ENCODE data around the gene ADAMTS2.

Gene ADAMTS2

GRCh38 chr5:179137016-179137642, 208.1 kb downstream of the ADAMTS2 start:
- no peak for DNase-seq

- no peak for DNase-seq
These were observed 209.6 kb downstream of the ADAMTS2 start for GRCh38 chr5:179135441-179136215.

DNA sequence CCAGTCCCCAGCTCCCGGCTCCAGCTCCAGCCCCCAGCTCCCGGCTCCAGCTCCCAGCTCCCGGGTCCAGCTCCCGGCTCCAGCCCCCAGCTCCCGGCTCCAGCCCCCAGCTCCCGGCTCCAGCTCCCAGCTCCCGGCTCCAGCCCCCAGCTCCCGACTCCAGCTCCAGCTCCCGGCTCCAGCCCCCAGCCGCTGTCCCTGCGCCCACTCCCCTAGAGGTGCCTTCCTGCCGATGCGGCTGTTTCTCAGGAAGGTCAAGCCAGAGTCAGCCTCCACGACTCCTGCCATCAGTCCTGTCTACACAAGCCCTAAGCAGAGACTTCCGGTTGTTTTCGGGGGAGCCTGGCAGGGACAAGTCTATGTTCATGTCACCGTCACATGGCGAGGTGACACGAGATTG, 210.3 kb downstream of the ADAMTS2 start:
- no peak for DNase-seq

- no peak for DNase-seq
These were observed 210.8 kb downstream of the ADAMTS2 start for GRCh38 chr5:179134511-179134910.

DNA sequence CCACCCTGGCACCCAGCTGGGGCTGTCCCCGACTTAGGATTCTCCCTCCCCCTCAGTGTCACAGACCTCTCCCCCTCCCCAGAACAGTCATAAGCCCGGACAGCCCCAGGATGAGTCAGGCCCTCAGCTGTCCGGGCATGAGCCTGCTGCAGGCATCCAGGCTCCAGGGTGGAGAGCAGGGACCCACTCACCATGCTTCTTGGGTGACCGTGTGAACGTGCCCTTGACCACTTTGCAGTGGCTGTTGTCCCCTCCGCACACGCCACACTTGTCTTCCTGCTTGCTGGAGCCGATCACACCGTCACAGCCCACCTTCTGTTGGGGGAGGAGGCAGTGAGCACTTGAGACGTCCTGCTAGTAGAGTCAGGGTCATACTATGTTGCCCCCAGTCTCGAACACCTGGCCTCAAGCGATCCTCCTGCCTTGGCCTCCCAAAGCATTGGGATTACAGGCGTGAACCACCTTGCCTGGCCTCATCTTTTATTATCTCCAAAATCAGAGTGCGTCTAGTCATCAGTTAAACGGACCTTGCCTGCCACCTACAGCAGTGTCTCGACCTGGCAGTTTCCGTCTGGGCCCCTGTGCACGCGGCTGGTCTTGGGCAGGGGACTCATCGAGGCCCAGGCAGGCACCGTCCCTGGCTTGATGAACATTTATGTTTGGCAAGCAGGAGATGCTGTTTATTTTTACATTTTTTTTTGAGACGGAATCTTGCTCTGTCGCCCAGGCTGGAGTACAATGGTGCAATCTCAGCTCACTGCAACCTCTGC, 212.5 kb downstream of the ADAMTS2 start:
- no peak for DNase-seq

- DNase-seq: no peak
These were observed 213.2 kb downstream of the ADAMTS2 start for GRCh38 chr5:179131886-179132585.

GRCh38 chr5:179131321-179131835, 213.9 kb downstream of the ADAMTS2 start:
- DNase-seq: no peak

- no peak for DNase-seq
These were observed 215.1 kb downstream of the ADAMTS2 start for GRCh38 chr5:179130101-179130681.

GRCh38 chr5:179129607-179130071, 215.6 kb downstream of the ADAMTS2 start:
- no peak for DNase-seq

DNA sequence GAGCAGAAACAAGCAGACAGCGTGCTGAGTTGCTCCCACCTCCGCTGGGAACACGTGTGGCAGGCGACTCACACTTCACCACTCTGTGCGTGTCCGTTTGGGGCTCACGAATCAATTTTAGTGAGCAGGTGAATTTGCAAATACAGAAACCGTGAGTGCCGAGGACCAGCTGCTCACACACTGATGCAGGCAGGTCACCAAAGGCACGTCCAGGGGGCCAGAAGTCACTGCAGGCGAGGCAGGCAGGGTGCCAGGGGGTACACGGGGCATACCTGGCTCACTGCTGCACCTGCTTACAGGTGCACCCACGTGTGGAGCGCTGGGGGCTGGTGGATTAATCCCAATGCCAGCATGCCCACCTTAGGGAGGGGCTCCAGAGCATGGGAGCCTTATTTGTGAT, 216.3 kb downstream of the ADAMTS2 start:
- no peak for DNase-seq

DNA sequence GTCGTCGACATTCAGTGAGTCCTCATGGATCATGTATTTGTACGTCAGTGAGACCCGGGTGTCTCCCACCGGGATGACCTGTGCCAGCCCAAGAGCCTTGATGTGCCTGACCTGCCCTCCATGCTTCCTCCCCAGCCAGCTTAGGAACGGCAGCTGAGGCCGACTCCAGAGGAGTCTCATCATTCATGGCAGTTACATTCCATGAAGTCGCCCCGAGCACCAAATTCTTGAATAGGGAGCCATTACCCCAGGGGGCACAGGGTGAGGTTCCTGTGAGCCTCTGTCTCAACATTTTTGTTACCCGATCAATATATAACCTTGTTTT, 217.3 kb downstream of the ADAMTS2 start:
- no peak for DNase-seq

- DNase-seq: no peak
These were observed 217.9 kb downstream of the ADAMTS2 start for GRCh38 chr5:179127136-179128040.

DNA sequence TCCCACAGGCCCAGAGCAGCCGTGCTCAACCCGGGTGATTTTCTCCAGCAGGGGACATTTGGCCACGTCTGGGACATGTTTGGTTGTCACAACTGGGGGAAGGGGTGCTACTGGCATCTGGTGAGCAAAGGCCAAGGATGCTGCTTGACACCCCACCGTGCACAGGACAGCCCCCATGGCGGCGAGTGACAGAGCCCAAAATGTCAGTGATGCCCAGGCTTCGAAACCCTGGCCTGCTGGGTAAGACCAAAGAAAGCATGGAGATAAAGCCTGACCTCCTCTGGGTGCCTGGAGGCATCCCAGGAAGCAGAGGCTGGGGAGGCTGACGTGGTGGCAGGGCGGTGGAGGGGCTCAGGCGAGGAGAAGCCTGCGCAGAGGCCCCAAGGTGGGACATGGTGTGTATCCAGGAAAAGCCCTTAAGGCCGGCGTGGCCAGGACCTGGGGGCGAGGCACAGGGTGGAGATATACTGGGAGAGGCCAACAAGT, 218.7 kb downstream of the ADAMTS2 start:
- DNase-seq: no peak

- no peak for DNase-seq
These were observed 219.3 kb downstream of the ADAMTS2 start for GRCh38 chr5:179125789-179126505.

GRCh38 chr5:179124853-179125788, 220.1 kb downstream of the ADAMTS2 start:
- no peak for DNase-seq

DNA sequence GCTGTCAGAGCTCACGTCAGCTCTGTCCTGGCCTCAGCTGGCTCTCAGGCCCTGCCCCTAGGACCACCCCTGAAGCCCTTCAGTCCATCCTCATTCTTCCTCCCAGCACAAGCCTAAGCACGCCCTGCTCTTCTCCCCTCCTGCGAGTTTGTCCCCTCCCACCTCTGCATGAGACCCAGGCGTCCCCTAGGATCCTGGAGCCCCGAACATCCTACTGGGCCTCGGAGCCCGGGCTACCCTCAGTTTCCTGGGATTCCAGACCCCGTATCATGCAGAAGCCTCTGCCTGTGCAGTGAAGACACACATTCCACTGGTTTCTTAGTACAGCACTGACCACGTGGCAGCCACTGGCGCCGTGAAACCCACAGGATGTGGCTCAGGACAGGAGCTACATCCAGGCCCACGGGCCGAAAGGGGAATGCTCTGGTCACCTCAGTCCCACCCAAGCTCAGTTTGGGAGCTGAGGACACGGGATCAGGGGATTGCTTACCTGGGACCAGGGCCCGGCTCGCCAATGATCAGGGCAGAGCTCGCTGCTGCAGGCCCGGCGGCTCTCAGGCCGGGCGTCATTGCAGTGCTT, 220.9 kb downstream of the ADAMTS2 start:
- DNase-seq: no peak

DNA sequence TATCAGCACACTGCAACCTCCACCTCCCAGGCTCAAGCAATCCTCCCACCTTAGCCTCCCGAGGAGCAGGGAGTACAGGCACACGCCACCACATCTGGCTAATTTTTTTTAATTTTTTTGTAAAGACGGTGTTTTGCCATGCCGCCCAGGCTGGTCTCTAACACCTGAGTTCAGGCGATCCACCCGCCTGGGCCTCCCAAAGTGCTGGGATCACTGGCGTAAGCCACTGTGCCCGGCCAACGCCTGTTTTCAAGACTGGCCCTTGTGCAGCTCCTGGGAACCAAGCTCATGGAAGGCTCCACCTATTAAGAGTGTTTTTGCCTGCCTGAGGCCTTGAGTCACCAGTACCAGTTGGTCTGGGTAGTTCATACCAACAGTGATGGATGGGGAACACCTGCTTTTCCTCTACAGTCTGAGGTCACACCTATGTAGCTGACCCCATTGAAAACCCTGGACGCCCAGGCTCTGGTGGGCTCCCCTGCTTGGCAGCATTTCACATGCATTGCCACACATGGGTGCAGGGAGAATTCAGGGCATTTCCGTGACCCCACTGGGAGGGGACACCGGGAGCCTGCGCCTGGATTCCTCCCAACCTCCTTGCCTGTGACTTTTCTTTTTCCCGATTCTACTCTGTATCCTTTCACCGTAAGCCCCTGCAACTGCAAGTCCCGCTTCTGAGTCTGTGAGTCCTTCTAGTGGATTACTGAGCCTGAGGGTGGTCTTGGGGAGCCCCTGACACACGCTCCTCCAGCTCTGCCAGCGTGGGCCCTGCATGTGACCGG, 221.6 kb downstream of the ADAMTS2 start:
- no peak for DNase-seq

DNA sequence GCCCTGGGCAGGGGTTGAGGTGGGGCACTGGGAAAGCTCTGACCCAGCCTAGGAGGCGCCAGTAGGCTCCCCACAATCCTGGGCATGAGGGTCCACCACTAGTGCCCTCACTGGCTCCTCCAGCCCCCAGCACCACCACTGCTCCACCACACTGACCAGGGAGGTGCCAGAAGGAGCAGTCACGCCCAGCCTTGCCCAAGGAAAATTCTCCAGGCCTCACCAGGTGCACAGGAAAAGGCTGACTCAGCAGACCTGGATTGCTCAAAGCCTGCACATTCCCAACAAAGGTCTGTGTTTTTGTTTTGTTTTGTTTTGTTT, 222.2 kb downstream of the ADAMTS2 start:
- DNase-seq: no peak
